SU-DHL-6 (cell line): ENCODE data around the gene POLQ.

Experiments
- H2AFZ ChIP-seq: fragments of 200-600 bp; sonication (generic); 2 replicates; pipeline ENCODE4 v1.6.1; 2014; ENCODE audit warnings: low read depth, mild to moderate bottlenecking, moderate library complexity, mixed read lengths, antibody characterized with exemption, low read length; ENCODE audit not compliant: severe bottlenecking
- H3F3A ChIP-seq: fragments of 200-600 bp; shearing (Covaris generic); 2 replicates; pipeline ENCODE4 v1.6.0; 2016; ENCODE audit warnings: antibody characterized with exemption, mild to moderate bottlenecking; ENCODE audit not compliant: insufficient read depth
- H3K27ac ChIP-seq: fragments of 200-600 bp; sonication (generic); 2 replicates; pipeline ENCODE4 v1.5.1; 2016; ENCODE audit warnings: low read depth, mild to moderate bottlenecking, low read length, moderate library complexity, mixed read lengths
- H3K27me3 ChIP-seq: fragments of 200-600 bp; sonication (generic), shearing (Covaris generic); 2 replicates; pipeline ENCODE4 v1.6.0; 2014; ENCODE audit warnings: mild to moderate bottlenecking, low read length
- H3K36me3 ChIP-seq: fragments of 200-600 bp; sonication (generic); 2 replicates; pipeline ENCODE4 v1.6.1; 2014; ENCODE audit warnings: mild to moderate bottlenecking, low read length, mixed read lengths
- H3K4me2 ChIP-seq: fragments of 300-600, 200-600 bp; shearing (Covaris generic), sonication (generic); 2 replicates; pipeline ENCODE4 v1.6.0; 2014; ENCODE audit warnings: low read length, low read depth, mild to moderate bottlenecking; ENCODE audit not compliant: poor library complexity, severe bottlenecking
- H3K4me3 ChIP-seq: fragments of 200-600 bp; sonication (generic); 2 replicates; pipeline ENCODE4 v1.5.1; 2014; ENCODE audit warnings: antibody characterized with exemption, low read length, mild to moderate bottlenecking, mixed read lengths; ENCODE audit not compliant: insufficient read depth, poor library complexity, severe bottlenecking
- H3K79me2 ChIP-seq: fragments of 200-600 bp; sonication (generic); 2 replicates; pipeline ENCODE4 v1.6.1; 2014; ENCODE audit warnings: mild to moderate bottlenecking, low read length, moderate library complexity; ENCODE audit not compliant: insufficient read depth
- H3K9ac ChIP-seq: fragments of 200-600 bp; sonication (generic); 2 replicates; pipeline ENCODE4 v1.7.0; 2014; ENCODE audit warnings: mild to moderate bottlenecking, low read length
- H3K9me2 ChIP-seq: fragments of 200-600 bp; sonication (generic); replicated peaks from 2 replicates; pipeline ENCODE4 v1.6.1; 2014; ENCODE audit warnings: low read length; ENCODE audit not compliant: insufficient read depth
- H3K9me3 ChIP-seq: fragments of 200-600 bp; sonication (generic); 2 replicates; pipeline ENCODE4 v1.6.1; 2014; ENCODE audit warnings: low read length, mixed read lengths; ENCODE audit not compliant: insufficient read depth
- H4K20me1 ChIP-seq: fragments of 200-600 bp; sonication (generic); 2 replicates; pipeline ENCODE4 v1.6.1; 2014; ENCODE audit warnings: low read depth, mild to moderate bottlenecking, antibody characterized with exemption, low read length, moderate library complexity, mixed read lengths
- EZH2phosphoT487 ChIP-seq: fragments of 200-600 bp; sonication (generic), shearing (Covaris generic); conservative IDR thresholded peaks from 2 replicates; pipeline ENCODE4 v1.6.1; 2018; ENCODE audit warnings: mild to moderate bottlenecking, antibody characterized with exemption, low read length, moderate library complexity, mixed read lengths
- TF ChIP-seq, protein P1 (sequence below): fragments of 200-600 bp; sonication (generic); IDR thresholded peaks from one replicate; pipeline ENCODE4 v1.5.1; 2017; ENCODE audit warnings: antibody characterized with exemption, mild to moderate bottlenecking, low read length, moderate library complexity; ENCODE audit not compliant: insufficient read depth, poor library complexity, severe bottlenecking

Gene POLQ

DNA sequence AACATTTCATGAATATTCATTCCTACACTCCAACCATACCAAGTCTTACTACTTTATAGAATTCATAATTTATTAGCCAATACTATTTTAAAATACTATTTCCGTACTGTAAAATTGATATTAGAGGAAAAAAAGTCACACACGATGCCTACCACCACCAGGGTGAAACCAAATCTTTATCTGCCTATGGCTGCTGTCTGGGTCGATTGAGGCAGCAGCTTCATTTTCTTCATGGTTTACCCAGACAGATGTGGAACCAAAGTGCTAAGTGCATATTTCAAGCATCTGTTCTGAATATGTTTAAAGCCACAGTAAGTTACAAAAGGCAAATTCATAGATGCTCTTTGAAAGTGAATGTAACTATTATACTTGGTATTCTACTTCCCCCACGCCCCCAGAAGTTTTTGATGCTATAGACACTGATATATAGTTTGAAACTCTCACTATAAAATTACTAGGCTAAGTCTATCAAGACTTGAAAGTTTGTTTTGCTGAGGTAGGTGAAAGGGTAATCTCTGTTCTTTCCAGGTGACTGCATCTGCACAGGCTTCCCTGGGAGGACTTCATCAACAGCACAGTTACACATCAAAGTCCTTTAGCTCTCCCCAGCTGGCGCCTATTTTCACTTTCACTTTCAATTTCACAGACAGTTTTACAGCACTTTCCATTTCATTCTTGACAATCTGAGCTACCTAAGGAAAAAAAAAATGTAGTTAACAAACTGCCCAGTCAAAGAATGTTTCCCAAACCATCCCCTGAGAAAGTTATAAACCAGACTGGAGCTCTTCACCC lies 113.9 kb downstream of the POLQ start:
- Histone ChIP-seq H3K27me3 (no peaks in the 10 kb centered on the region), H3K4me2 (no peak overlapping the region), H3K27ac (no peak overlapping the region), H3K79me2 (no peaks in the 10 kb centered on the region), H4K20me1 (no peaks in the 10 kb centered on the region), H3K9me3 (no peaks in the 10 kb centered on the region), H3F3A (no peaks in the 10 kb centered on the region), H3K36me3 (peaks cover 40% of the 10 kb centered on the region), H3K9ac (no peak overlapping the region), H3K4me3 (no peak overlapping the region), H2AFZ (no peak overlapping the region), H3K9me2 (no peaks in the 10 kb centered on the region)
- TF ChIP-seq EZH2phosphoT487 = no peak
- TF ChIP-seq, protein P1, sequence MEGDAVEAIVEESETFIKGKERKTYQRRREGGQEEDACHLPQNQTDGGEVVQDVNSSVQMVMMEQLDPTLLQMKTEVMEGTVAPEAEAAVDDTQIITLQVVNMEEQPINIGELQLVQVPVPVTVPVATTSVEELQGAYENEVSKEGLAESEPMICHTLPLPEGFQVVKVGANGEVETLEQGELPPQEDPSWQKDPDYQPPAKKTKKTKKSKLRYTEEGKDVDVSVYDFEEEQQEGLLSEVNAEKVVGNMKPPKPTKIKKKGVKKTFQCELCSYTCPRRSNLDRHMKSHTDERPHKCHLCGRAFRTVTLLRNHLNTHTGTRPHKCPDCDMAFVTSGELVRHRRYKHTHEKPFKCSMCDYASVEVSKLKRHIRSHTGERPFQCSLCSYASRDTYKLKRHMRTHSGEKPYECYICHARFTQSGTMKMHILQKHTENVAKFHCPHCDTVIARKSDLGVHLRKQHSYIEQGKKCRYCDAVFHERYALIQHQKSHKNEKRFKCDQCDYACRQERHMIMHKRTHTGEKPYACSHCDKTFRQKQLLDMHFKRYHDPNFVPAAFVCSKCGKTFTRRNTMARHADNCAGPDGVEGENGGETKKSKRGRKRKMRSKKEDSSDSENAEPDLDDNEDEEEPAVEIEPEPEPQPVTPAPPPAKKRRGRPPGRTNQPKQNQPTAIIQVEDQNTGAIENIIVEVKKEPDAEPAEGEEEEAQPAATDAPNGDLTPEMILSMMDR = no peak

DNA sequence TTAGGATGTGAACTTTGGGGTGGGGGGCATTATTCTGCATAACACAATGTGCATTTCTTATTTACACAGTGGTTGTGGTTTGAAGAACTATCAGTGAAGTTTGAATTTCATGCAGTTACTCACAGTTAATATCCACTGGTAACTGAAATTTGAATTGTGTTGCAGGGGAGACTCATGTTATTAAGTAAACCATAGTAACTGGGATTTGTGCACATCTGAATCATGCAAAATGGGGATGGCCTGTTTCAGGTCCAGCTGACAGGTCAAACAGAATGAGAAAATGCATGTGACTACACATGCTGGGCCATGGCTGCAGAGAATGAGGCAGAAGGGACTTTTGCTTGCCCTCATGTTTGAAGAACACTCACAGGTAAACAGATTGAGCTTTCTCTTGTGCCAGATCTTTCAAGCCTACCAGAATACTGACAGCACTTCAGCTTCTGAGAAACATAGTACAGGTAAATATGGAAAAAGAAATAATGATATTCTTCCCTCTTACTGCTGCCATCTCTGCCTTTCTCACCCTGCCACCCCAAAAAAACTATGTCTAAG lies 115.0 kb downstream of the POLQ start:
- no peak overlapping the region for H3K4me3 ChIP-seq
- H3K4me2 ChIP-seq = no peak overlapping the region
- no peaks in the 10 kb centered on the region for H4K20me1 ChIP-seq
- H3K9ac ChIP-seq = no peak overlapping the region
- H3K27ac ChIP-seq = no peak overlapping the region
- H2AFZ ChIP-seq = no peak overlapping the region
- H3K79me2 ChIP-seq = no peaks in the 10 kb centered on the region
- peaks cover 41% of the 10 kb centered on the region for H3K36me3 ChIP-seq
- no peaks in the 10 kb centered on the region for H3K9me2 ChIP-seq
- TF ChIP-seq, protein P1 = no peak
- no peak for TF ChIP-seq EZH2phosphoT487
- no peaks in the 10 kb centered on the region for H3K9me3 ChIP-seq
- H3F3A ChIP-seq = no peaks in the 10 kb centered on the region
- no peaks in the 10 kb centered on the region for H3K27me3 ChIP-seq

DNA sequence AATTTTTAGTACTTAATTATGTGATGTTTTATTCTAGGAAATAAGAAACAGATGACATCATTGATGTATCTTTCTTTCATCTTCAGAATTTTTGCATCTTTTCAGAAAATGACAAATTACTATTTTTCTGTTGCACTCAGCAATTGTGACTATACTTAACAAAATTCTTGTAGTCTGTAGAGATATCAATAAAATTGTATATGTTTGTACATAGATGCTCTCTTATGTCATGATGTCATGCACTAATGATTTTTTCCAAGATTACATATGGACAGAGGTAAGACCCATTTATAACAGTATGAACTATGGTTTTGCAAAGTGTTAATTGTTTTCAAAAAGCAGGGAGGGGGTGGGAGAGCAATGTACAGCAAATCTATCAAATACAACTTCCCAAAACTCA lies 121.2 kb downstream of the POLQ start:
- Histone ChIP-seq H3F3A (no peaks in the 10 kb centered on the region), H2AFZ (no peak overlapping the region), H3K27ac (no peak overlapping the region), H3K27me3 (no peaks in the 10 kb centered on the region), H3K36me3 (peaks cover 35% of the 10 kb centered on the region), H4K20me1 (no peaks in the 10 kb centered on the region), H3K4me2 (no peak overlapping the region), H3K9me2 (no peaks in the 10 kb centered on the region), H3K9ac (no peak overlapping the region), H3K79me2 (no peaks in the 10 kb centered on the region), H3K9me3 (no peaks in the 10 kb centered on the region), H3K4me3 (no peak overlapping the region)
- no peak for TF ChIP-seq EZH2phosphoT487
- TF ChIP-seq, protein P1 = no peak
